GM21367 (cell line): ENCODE data around the gene GLB1L2.

ENCODE experiments used
- ATAC-seq: cut with Tn5 transposase; IDR thresholded peaks from one replicate; pipeline ENCODE4 v1.9.1; 2021; ENCODE audit not compliant: unreplicated experiment

The GLB1L2 gene

GRCh38 chr11:134346976-134347350, 15.2 kb downstream of the GLB1L2 start:
- no peak for ATAC-seq

GRCh38 chr11:134347441-134347840, 15.7 kb downstream of the GLB1L2 start:
- no peak for ATAC-seq

GRCh38 chr11:134349109-134349801, 17.5 kb downstream of the GLB1L2 start:
- ATAC-seq: peak; percentile 72

- no peak for ATAC-seq
Observed at GRCh38 chr11:134349802-134350355, 18.1 kb downstream of the GLB1L2 start.

GRCh38 chr11:134350381-134350780, 18.6 kb downstream of the GLB1L2 start:
- ATAC-seq: peak; percentile 56

GRCh38 chr11:134352111-134352510, 20.3 kb downstream of the GLB1L2 start:
- no peak for ATAC-seq

GRCh38 chr11:134355136-134355535, 23.3 kb downstream of the GLB1L2 start:
- no peak for ATAC-seq

- no peak for ATAC-seq
Observed at GRCh38 chr11:134355656-134356055, 23.9 kb downstream of the GLB1L2 start.

- no peak for ATAC-seq
Observed at GRCh38 chr11:134356656-134357544, 25.1 kb downstream of the GLB1L2 start.

GRCh38 chr11:134357545-134357839, 25.7 kb downstream of the GLB1L2 start:
- no peak for ATAC-seq

GRCh38 chr11:134358165-134358855, 26.5 kb downstream of the GLB1L2 start:
- no peak for ATAC-seq

- no peak for ATAC-seq
Observed at GRCh38 chr11:134358856-134359490, 27.2 kb downstream of the GLB1L2 start.

- ATAC-seq: no peak
Observed at GRCh38 chr11:134359646-134360045, 27.9 kb downstream of the GLB1L2 start.

GRCh38 chr11:134360050-134360835, 28.5 kb downstream of the GLB1L2 start:
- ATAC-seq: peak; percentile 91

- ATAC-seq: no peak
Observed at GRCh38 chr11:134361661-134362060, 29.9 kb downstream of the GLB1L2 start.

GRCh38 chr11:134362192-134362901, 30.6 kb downstream of the GLB1L2 start:
- ATAC-seq: no peak

- no peak for ATAC-seq
Observed at GRCh38 chr11:134363161-134363560, 31.4 kb downstream of the GLB1L2 start.

GRCh38 chr11:134363592-134363991, 31.8 kb downstream of the GLB1L2 start:
- no peak for ATAC-seq

- no peak for ATAC-seq
Observed at GRCh38 chr11:134364261-134364660, 32.5 kb downstream of the GLB1L2 start.
